Measurements from ENCODE around the gene DEAF1. TPM values are rescaled to one million over a fixed set of nuclear protein-coding genes. Genes with fewer than 3 reads are reported as not detected.

DEAF1 gene
- total and polyA plus RNA-seq, 9 of the 15 experiments (the other 6 are each of a cell fraction or from before 2014, with no cell fraction given), result 2.0 to 69.1 (median 26.8) TPM

GRCh38 chr11:665704-666281 lies 29.2 kb downstream of the DEAF1 start (continued):
- no peak for TF ChIP-seq RBM15 (IDR thresholded peaks at IDR 0.05; ENCODE audit: insufficient read depth, low read length)
- TF ChIP-seq FOS (IDR thresholded peaks at IDR 0.05; ENCODE audit: extremely low read depth, insufficient read length), result no peak
- no peak for TF ChIP-seq KLF10 (CRISPR knock-in tag; IDR thresholded peaks at IDR 0.05)
- TF ChIP-seq TEAD4 (IDR thresholded peaks at IDR 0.05; ENCODE audit: low read length), result no peak
- no peak for TF ChIP-seq TEAD4 (CRISPR knock-in tag; IDR thresholded peaks at IDR 0.05; ENCODE audit: borderline replicate concordance)
- TF ChIP-seq ZNF174 (CRISPR knock-in tag; IDR thresholded peaks at IDR 0.05), result no peak
- TF ChIP-seq SMARCC2 (IDR thresholded peaks at IDR 0.05; ENCODE audit: low read depth), result no peak
- no peak for TF ChIP-seq ELF1 (tag; IDR thresholded peaks at IDR 0.05)
- no peak for TF ChIP-seq SIX5 (IDR thresholded peaks at IDR 0.05; ENCODE audit: borderline replicate concordance in 1 of 2, insufficient read depth in 1 of 2, low read depth in 1 of 2, low read length in 2 of 2)
- no peak for TF ChIP-seq ZNF253 (CRISPR knock-in tag; conservative IDR thresholded peaks at IDR 0.05)
- no peak for TF ChIP-seq NEUROD1 (IDR thresholded peaks at IDR 0.05; ENCODE audit: borderline replicate concordance, low read depth, low read length, partially characterized antibody)
- TF ChIP-seq TAF1 (IDR thresholded peaks at IDR 0.05; ENCODE audit: control insufficient read depth, extremely low read depth, insufficient read depth, low read length, severe bottlenecking), result peak; percentile 36
- no peak for TF ChIP-seq TOE1 (IDR thresholded peaks at IDR 0.05; ENCODE audit: borderline replicate concordance)
- no peak for TF ChIP-seq TOE1 (CRISPR knock-in tag; IDR thresholded peaks at IDR 0.05; ENCODE audit: borderline replicate concordance, low read depth)
- TF ChIP-seq GTF2A2 (tag; IDR thresholded peaks at IDR 0.05), result no peak
- TF ChIP-seq PKNOX1 (IDR thresholded peaks at IDR 0.05), result 0 out of 2 replicates have a peak, but pooled peaks have one; percentile 33
- no peak for TF ChIP-seq CHD4 (IDR thresholded peaks at IDR 0.05; ENCODE audit: insufficient read depth, insufficient replicate concordance, low read depth, low read length, poor library complexity, severe bottlenecking)
- TF ChIP-seq CEBPZ (IDR thresholded peaks at IDR 0.05; ENCODE audit: borderline replicate concordance, low read depth, low read length), result no peak
- peak; percentile 85 for TF ChIP-seq ZNF766 (CRISPR knock-in tag; conservative IDR thresholded peaks at IDR 0.05)
- no peak for TF ChIP-seq ZNF134 (CRISPR knock-in tag; conservative IDR thresholded peaks at IDR 0.05)
- TF ChIP-seq DEAF1 (CRISPR knock-in tag; IDR thresholded peaks at IDR 0.05), result no peak
